Skin of body (tissue), 1 donor: ENCODE measurements around the gene ASB17. TPM values are rescaled to one million over a fixed set of nuclear protein-coding genes. Genes with fewer than 3 reads are reported as not detected.

ENCODE experiments used
- total RNA-seq: library from RNA; depleted of rRNA; stranded (reverse); fragments of >200 nt; gene quantifications from one replicate; pipeline ENCODE4 v1.2.3, GENCODE V29; 2014

Gene ASB17
- total RNA-seq, 1 donor from 2014 or later, result not detected

Other genes with a start within 250 kb of the ASB17 start
- 49.7 TPM for gene ACADM, start 207.7 kb downstream of the ASB17 start, total RNA-seq
- gene RABGGTB, start 146.1 kb downstream of the ASB17 start, total RNA-seq, result 58.3 TPM
- gene MSH4, start 135.5 kb downstream of the ASB17 start, total RNA-seq, result 0.39 TPM
- 3.6 TPM for gene ST6GALNAC3, start 142.3 kb upstream of the ASB17 start, total RNA-seq